Gastroesophageal sphincter (tissue), 4 donors: ENCODE data around the gene RNF212. TPM values are rescaled to one million over a fixed set of nuclear protein-coding genes. Genes with fewer than 3 reads are reported as not detected.

Experiments
- ATAC-seq: fragments of 150-250 bp; one replicate; pipeline ENCODE4 v1.9.1; 2016; ENCODE audit warnings: mild to moderate bottlenecking, moderate library complexity
- H3K27ac ChIP-seq, 4 donors: fragments of 200-600 bp; sonication (generic) in 3 of 4; 1 replicate in 3 of 4; 2 replicates in 1 of 4; pipeline ENCODE4 v1.5.1; 2016 to 2019
- H3K27me3 ChIP-seq: fragments of 200-600 bp; sonication (generic); one replicate; pipeline ENCODE4 v1.5.1; 2019
- H3K36me3 ChIP-seq, 2 donors: fragments of 200-600 bp; sonication (generic); one replicate each; pipeline ENCODE4 v1.5.1; 2019; ENCODE audit warnings: control low read depth in 1 of 2
- H3K4me1 ChIP-seq, 3 donors: fragments of 200-600 bp; sonication (generic); 1 replicate in 2 of 3; 2 replicates in 1 of 3; pipeline ENCODE4 v1.5.1; 2016 to 2019; ENCODE audit warnings: control low read depth in 2 of 3
- H3K4me3 ChIP-seq, 2 donors: fragments of 200-600 bp; sonication (generic); one replicate each; pipeline ENCODE4 v1.5.1; 2019; ENCODE audit warnings: mild to moderate bottlenecking in 1 of 2, moderate library complexity in 1 of 2
- H3K9me3 ChIP-seq, 3 donors: fragments of 200-600 bp; sonication (generic); one replicate each; pipeline ENCODE4 v1.5.1; 2017 to 2019; ENCODE audit warnings: control low read depth in 2 of 3
- CTCF ChIP-seq, 4 experiments: fragments of 200-600 bp in 2 of 4; fragments of 450-650 bp in 2 of 4; sonication (generic) in 1 of 4; IDR thresholded peaks; one replicate each; pipeline ENCODE4 v1.5.1; 2017 to 2019; ENCODE audit warnings: antibody characterized with exemption in 4 of 4, mild to moderate bottlenecking in 2 of 4, moderate library complexity in 2 of 4
- EP300 ChIP-seq: sonication (generic); formaldehyde crosslinking; IDR thresholded peaks from one replicate; pipeline ENCODE4 v1.6.1; 2017; ENCODE audit warnings: antibody characterized with exemption, mild to moderate bottlenecking
- POLR2A ChIP-seq, 2 donors: fragments of 450-650 bp; IDR thresholded peaks; one replicate each; pipeline ENCODE4 v1.6.1; 2017; ENCODE audit warnings: antibody characterized with exemption in 2 of 2, mild to moderate bottlenecking in 2 of 2, moderate library complexity in 1 of 2
- POLR2AphosphoS5 ChIP-seq: sonication (generic); formaldehyde crosslinking; IDR thresholded peaks from one replicate; pipeline ENCODE4 v1.6.1; 2017; ENCODE audit warnings: antibody characterized with exemption
- WGBS, 2 donors: methylation state at CpG; one replicate each; pipeline ENCODE4 v1.1.5; 2018; ENCODE audit warnings: low coverage in 1 of 2; 5-methylcytosine and 5-hydroxymethylcytosine counted together
- small RNA-seq, 4 donors: library from RNA; depleted of rRNA; stranded (forward); fragments of <200 nt; gene quantifications; one replicate each; pipeline ENCODE3, GENCODE V24; 2016
- total RNA-seq, 4 donors: library from RNA; depleted of rRNA; stranded (reverse); fragments of >200 nt; gene quantifications; one replicate each; pipeline ENCODE4 v1.1.0, GENCODE V29; 2016

The RNF212 gene
- total RNA-seq, 4 donors from 2014 or later, result 1.5 to 6.9 (median 4.6) TPM

DNA sequence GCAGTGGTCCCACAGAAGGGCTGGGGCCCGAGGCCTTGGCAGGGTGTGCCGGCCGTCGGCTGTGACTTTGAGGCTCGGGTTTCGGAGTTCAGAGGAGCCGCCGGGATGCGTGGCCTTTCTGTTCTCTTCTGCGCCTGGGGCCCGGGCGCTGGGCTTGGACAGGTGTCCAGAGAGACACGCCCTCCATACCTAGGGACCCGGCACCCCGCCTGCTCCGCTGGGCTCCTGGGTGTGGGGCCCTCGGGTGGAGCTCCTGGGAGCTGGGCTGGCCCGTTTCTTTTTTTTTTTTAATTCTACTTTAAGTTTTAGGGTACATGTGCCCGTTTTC, 90.7 kb downstream of the RNF212 start:
- no peak overlapping the region for H3K27ac ChIP-seq
- peaks cover 0 to 29% of the 10 kb centered on the region in 2 donors for H3K36me3 ChIP-seq
- no peak for TF ChIP-seq CTCF (IDR thresholded peaks at IDR 0.05)
- no peak for TF ChIP-seq POLR2A (IDR thresholded peaks at IDR 0.05)
- no peak for TF ChIP-seq POLR2AphosphoS5
- TF ChIP-seq EP300, result no peak
- peaks cover 5% of the 10 kb centered on the region for H3K27me3 ChIP-seq
- 80 to 100% methylated on average over 1 to 3 of the region's 19 CpGs for WGBS, 2 donors
- H3K9me3 ChIP-seq, result no peaks in the 10 kb centered on the region
- no peak for ATAC-seq
- H3K4me3 ChIP-seq, result no peak overlapping the region
- peaks cover 0 to 11% (median 0%) of the 10 kb centered on the region in 3 donors for H3K4me1 ChIP-seq

DNA sequence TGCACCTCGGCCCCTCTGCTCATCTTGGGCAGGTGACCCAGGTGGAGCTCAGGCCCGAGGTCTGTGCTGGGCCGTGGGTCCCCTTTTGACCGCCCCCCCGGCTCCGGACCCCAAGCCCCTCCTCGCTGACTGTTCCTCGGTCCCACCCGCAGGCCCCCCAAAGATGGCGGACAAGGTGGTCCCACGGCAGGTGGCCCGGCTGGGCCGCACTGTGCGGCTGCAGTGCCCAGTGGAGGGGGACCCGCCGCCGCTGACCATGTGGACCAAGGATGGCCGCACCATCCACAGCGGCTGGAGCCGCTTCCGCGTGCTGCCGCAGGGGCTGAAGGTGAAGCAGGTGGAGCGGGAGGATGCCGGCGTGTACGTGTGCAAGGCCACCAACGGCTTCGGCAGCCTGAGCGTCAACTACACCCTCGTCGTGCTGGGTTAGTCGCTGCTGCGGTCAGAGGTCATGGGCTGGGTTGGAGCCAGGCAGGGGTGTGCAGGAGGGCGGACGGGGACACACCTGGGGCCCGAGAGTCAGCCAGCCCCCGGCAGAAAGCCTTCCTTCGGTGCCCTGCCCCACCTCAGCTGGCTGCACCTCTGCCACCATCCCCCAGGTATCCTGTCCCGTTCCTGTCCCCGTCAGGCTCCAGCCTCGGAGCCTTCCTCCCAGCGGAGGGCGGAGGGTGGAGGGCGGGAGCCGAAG, 91.2 kb downstream of the RNF212 start:
- 84% methylated on average over 5 of the region's 46 CpGs; no CpG with 5 or more reads in 1 of the 2 donors for WGBS, 2 donors
- H3K4me3 ChIP-seq, result no peak overlapping the region
- H3K27me3 ChIP-seq, result no peaks in the 10 kb centered on the region
- H3K4me1 ChIP-seq, result peaks cover 0 to 16% (median 0%) of the 10 kb centered on the region in 3 donors
- peaks cover 0 to 29% of the 10 kb centered on the region in 2 donors for H3K36me3 ChIP-seq
- no peak for ATAC-seq
- H3K9me3 ChIP-seq, result no peaks in the 10 kb centered on the region
- TF ChIP-seq POLR2A (IDR thresholded peaks at IDR 0.05), result no peak
- TF ChIP-seq EP300, result no peak
- TF ChIP-seq CTCF (IDR thresholded peaks at IDR 0.05), result no peak
- no peak for TF ChIP-seq POLR2AphosphoS5
- no peak overlapping the region for H3K27ac ChIP-seq

Small RNA genes lying within 50 kb of the gene (small RNA-seq; reads per million reads assigned to genes)
- gene RF00554, result 0 reads per million in 4 donors

Other genes with a start within 250 kb of the RNF212 start
- 10 to 100 TPM; 70.1 to 95.3 (median 78.1) TPM for gene GAK, start 181.2 kb downstream of the RNF212 start, total RNA-seq
- gene TMEM175, start 181.1 kb downstream of the RNF212 start, total RNA-seq, result 10 to 100 TPM; 21.7 to 40.3 (median 24.2) TPM
- gene DGKQ, start 140.0 kb downstream of the RNF212 start, total RNA-seq, result 10 to 100 TPM in 2 of 4 donors, 1 to 10 TPM in 2; 7.5 to 13.5 (median 9.3) TPM
- 10 to 100 TPM in 2 of 4 donors, 1 to 10 TPM in 2; 4.6 to 15.1 (median 12.2) TPM for gene IDUA, start 126.5 kb downstream of the RNF212 start, total RNA-seq
- gene SLC26A1, start 120.2 kb downstream of the RNF212 start, total RNA-seq, result not detected
- gene FGFRL1, start 101.9 kb downstream of the RNF212 start, total RNA-seq, result 10 to 100 TPM; 21.9 to 36.8 (median 25.4) TPM
- 10 to 100 TPM; 16.3 to 72.5 (median 55.0) TPM for gene SPON2, start 59.0 kb upstream of the RNF212 start, total RNA-seq
- 100 to 1,000 TPM; 126 to 271 (median 164) TPM for gene CTBP1, start 135.6 kb upstream of the RNF212 start, total RNA-seq
- gene MAEA, start 176.3 kb upstream of the RNF212 start, total RNA-seq, result 10 to 100 TPM; 47.2 to 62.1 (median 53.9) TPM
- gene UVSSA, start 233.6 kb upstream of the RNF212 start, total RNA-seq, result 10 to 100 TPM in 2 of 4 donors, 1 to 10 TPM in 2; 3.1 to 24.1 (median 9.9) TPM